GM12878 (cell line): ENCODE results near the gene DCP1B. TPM values are rescaled to one million over a fixed set of nuclear protein-coding genes. Genes with fewer than 3 reads are reported as not detected.

Source experiments
- GABPA ChIP-seq: IDR thresholded peaks from 2 replicates; pipeline ENCODE4 v1.6.1; 2014; ENCODE audit warnings: antibody characterized with exemption, low read depth, mild to moderate bottlenecking, inconsistent platforms
- IKZF2 ChIP-seq, 2 experiments: fragments of 450-650 bp; IDR thresholded peaks; 2 replicates each; pipeline ENCODE4 v1.6.1; 2017; ENCODE audit warnings: mild to moderate bottlenecking in 2 of 2, moderate library complexity in 2 of 2
- NFXL1 ChIP-seq: fragments of 450-650 bp; IDR thresholded peaks from 2 replicates; pipeline ENCODE4 v1.6.1; 2017; ENCODE audit warnings: antibody characterized with exemption, mild to moderate bottlenecking, borderline replicate concordance
- NFYB ChIP-seq: IDR thresholded peaks from 2 replicates; pipeline ENCODE4 v1.6.1; 2011; ENCODE audit warnings: low read depth, mild to moderate bottlenecking, low read length, improper control_type of control experiment, moderate library complexity; ENCODE audit not compliant: insufficient read depth
- PML ChIP-seq: IDR thresholded peaks from 2 replicates; pipeline ENCODE4 v1.6.1; 2012; ENCODE audit warnings: low read length, inconsistent platforms
- polyA plus RNA-seq, 11 experiments: library from polyadenylated mRNA; depleted of rRNA in 4 of 11; unstranded in 6 of 11; stranded (reverse) in 5 of 11; fragments of >200 nt; fragmentation: Nextera tagmentation in 4 of 11; fragmentation: Illumina TruSeq in 1 of 11; extraction: Ambion mirVana in 4 of 11; extraction: Trizol in 1 of 11; gene quantifications; 1 replicate in 1 of 11; 2 replicates in 10 of 11; pipeline versions ENCODE4 v1.2.1 to v1.2.3, GENCODE V29; 2011 to 2016; ENCODE audit warnings: inconsistent platforms in 2 of 11, missing spikeins in 2 of 11, low read depth in 1 of 11
- total RNA-seq, 4 experiments: library from RNA; depleted of rRNA in 3 of 4; stranded (reverse); fragments of >200 nt in 3 of 4; fragmentation: Illumina TruSeq in 1 of 4; extraction: Trizol in 1 of 4; gene quantifications; 2 replicates each; pipeline versions ENCODE4 v1.2.1 to v1.2.3, GENCODE V29; 2013 to 2021
- TF ChIP-seq, protein P1 (sequence below): IDR thresholded peaks from 2 replicates; pipeline ENCODE4 v1.6.1; 2012; ENCODE audit warnings: improper control_type of control experiment, low read depth, low read length; ENCODE audit not compliant: insufficient replicate concordance
- TF ChIP-seq, protein P2 (sequence below): IDR thresholded peaks from 2 replicates; pipeline ENCODE4 v1.6.1; 2011; ENCODE audit warnings: low read depth, mild to moderate bottlenecking, low read length, moderate library complexity, borderline replicate concordance; ENCODE audit errors: extremely low read depth

The DCP1B gene
- total and polyA plus RNA-seq, 10 of the 15 experiments (the other 5 are each of a cell fraction or from before 2014, with no cell fraction given): 1.3 to 23.4 (median 15.3) TPM

DNA sequence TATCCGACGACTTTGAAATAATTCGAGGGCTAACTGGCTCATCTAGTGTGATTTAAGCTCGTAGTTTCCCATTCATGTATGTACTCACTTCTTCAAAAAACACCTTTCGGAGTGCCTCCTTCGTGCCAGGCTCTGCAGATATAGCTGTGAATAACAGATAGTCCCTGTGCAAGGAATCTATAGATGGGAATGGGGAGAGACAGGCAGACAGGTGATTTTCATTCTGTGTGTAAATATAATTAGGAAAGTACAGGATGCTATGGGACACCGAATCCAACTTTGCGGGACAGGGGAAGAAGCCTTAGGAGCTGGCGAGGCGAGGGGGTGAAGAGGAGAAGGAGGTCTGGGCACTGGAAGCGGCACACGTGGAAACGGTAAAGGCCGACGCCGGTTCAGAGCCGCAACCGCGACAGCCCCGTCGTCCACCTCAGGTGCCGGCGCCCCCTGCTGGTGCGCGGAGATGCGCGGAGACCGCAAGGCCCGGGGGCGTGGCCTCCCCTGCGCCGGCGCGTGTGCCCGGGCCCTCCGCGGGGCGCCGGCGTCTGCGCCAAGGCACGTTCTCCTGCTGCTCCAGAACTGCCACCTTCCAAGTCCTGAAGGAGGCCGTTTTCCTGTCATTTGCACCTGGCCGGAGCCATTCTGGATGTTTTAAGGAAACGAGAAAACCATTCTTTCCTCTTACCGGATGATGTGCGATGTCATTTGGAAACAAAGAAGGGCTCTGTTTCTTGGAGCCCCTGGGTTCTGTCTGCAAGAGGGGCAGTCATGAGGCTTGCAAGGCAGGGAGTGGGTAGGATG, 30.6 kb upstream of the DCP1B start (continued):
- TF ChIP-seq, protein P1, sequence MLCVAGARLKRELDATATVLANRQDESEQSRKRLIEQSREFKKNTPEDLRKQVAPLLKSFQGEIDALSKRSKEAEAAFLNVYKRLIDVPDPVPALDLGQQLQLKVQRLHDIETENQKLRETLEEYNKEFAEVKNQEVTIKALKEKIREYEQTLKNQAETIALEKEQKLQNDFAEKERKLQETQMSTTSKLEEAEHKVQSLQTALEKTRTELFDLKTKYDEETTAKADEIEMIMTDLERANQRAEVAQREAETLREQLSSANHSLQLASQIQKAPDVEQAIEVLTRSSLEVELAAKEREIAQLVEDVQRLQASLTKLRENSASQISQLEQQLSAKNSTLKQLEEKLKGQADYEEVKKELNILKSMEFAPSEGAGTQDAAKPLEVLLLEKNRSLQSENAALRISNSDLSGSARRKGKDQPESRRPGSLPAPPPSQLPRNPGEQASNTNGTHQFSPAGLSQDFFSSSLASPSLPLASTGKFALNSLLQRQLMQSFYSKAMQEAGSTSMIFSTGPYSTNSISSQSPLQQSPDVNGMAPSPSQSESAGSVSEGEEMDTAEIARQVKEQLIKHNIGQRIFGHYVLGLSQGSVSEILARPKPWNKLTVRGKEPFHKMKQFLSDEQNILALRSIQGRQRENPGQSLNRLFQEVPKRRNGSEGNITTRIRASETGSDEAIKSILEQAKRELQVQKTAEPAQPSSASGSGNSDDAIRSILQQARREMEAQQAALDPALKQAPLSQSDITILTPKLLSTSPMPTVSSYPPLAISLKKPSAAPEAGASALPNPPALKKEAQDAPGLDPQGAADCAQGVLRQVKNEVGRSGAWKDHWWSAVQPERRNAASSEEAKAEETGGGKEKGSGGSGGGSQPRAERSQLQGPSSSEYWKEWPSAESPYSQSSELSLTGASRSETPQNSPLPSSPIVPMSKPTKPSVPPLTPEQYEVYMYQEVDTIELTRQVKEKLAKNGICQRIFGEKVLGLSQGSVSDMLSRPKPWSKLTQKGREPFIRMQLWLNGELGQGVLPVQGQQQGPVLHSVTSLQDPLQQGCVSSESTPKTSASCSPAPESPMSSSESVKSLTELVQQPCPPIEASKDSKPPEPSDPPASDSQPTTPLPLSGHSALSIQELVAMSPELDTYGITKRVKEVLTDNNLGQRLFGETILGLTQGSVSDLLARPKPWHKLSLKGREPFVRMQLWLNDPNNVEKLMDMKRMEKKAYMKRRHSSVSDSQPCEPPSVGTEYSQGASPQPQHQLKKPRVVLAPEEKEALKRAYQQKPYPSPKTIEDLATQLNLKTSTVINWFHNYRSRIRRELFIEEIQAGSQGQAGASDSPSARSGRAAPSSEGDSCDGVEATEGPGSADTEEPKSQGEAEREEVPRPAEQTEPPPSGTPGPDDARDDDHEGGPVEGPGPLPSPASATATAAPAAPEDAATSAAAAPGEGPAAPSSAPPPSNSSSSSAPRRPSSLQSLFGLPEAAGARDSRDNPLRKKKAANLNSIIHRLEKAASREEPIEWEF: no peak
- TF ChIP-seq, protein P2, sequence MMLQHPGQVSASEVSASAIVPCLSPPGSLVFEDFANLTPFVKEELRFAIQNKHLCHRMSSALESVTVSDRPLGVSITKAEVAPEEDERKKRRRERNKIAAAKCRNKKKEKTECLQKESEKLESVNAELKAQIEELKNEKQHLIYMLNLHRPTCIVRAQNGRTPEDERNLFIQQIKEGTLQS: no peak
- TF ChIP-seq PML (no peak), GABPA (no peak), NFYB (no peak), IKZF2 (IDR thresholded peaks at IDR 0.05) (no peak), NFXL1 (no peak)
